ENCODE results near the gene ELOVL2. TPM values are rescaled to one million over a fixed set of nuclear protein-coding genes. Genes with fewer than 3 reads are reported as not detected.

The ELOVL2 gene
- total RNA-seq, 2 experiments from 2014 or later, result not detected

DNA sequence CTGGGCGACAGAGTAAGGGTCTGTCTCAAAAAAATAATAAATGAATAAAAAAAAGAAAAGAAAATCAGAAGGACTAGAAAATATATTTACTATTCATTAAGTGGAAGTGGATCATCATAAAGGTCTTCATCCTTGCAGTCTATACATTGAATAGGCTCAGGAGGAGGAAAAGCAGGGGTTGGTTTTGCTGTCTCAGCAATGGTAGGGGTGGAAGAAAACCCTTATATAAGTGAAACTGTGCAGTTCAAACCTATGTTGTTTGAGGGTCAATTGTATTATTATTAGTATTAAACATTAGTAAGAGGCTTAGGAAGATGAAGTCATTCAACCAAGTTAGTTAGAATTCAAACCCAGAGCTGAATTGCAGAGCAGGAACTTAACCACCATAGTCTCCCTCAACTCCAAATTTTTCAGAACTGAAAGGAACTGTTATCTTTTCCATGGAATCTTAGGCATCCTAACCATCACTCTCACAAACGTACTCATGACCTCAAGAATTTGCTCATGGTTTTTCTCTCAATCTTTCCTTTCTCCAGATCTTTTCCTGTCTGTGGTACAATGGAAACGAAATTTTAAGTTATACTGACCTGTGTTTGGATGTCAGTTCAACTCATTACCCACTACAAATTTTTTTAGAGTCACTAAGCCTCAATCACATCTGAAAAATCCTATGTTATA is 41.8 kb upstream of the ELOVL2 start:
- no peaks in the 10 kb centered on the region for H4K20me1 ChIP-seq (ENCODE audit: insufficient read depth, low read length)
- no peak overlapping the region for H2AFZ ChIP-seq (ENCODE audit: low read length)
- CTCF ChIA-PET (ENCODE audit: unreplicated experiment), result no interaction called here
- no peaks in the 10 kb centered on the region for H3K9me2 ChIP-seq (ENCODE audit: insufficient read depth, low read length)
- no peaks in the 10 kb centered on the region for H3K79me2 ChIP-seq (ENCODE audit: insufficient read depth, low read depth, low read length)
- no peak overlapping the region for H3K4me2 ChIP-seq (ENCODE audit: low read length)
- intact Hi-C loops (cut with micrococcal nuclease; ENCODE audit: unreplicated experiment), result no loop called here
- no peak for DNase-seq (ENCODE audit: low spot score)
- H3K27ac ChIP-seq (ENCODE audit: low read depth, low read length, poor library complexity, severe bottlenecking), result no peak overlapping the region
- no peak overlapping the region for H3K4me3 ChIP-seq (ENCODE audit: low read depth, low read length, poor library complexity, severe bottlenecking)
- TF ChIP-seq EZH2phosphoT487 (IDR thresholded peaks at IDR 0.05; ENCODE audit: borderline replicate concordance, low read depth, low read length), result no peak
- TF ChIP-seq, protein P1, sequence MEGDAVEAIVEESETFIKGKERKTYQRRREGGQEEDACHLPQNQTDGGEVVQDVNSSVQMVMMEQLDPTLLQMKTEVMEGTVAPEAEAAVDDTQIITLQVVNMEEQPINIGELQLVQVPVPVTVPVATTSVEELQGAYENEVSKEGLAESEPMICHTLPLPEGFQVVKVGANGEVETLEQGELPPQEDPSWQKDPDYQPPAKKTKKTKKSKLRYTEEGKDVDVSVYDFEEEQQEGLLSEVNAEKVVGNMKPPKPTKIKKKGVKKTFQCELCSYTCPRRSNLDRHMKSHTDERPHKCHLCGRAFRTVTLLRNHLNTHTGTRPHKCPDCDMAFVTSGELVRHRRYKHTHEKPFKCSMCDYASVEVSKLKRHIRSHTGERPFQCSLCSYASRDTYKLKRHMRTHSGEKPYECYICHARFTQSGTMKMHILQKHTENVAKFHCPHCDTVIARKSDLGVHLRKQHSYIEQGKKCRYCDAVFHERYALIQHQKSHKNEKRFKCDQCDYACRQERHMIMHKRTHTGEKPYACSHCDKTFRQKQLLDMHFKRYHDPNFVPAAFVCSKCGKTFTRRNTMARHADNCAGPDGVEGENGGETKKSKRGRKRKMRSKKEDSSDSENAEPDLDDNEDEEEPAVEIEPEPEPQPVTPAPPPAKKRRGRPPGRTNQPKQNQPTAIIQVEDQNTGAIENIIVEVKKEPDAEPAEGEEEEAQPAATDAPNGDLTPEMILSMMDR (conservative IDR thresholded peaks at IDR 0.05; ENCODE audit: low read length), result no peak
- H3K9me3 ChIP-seq (ENCODE audit: low read length), result no peaks in the 10 kb centered on the region
- no peaks in the 10 kb centered on the region for H3K4me1 ChIP-seq (ENCODE audit: insufficient read depth, low read length, poor library complexity, severe bottlenecking)
- BruUV-seq (replicated peaks), result no TSS peak
- no peaks in the 10 kb centered on the region for H3K36me3 ChIP-seq (ENCODE audit: insufficient read depth, low read length)
- POLR2A ChIA-PET, result no interaction called here

DNA sequence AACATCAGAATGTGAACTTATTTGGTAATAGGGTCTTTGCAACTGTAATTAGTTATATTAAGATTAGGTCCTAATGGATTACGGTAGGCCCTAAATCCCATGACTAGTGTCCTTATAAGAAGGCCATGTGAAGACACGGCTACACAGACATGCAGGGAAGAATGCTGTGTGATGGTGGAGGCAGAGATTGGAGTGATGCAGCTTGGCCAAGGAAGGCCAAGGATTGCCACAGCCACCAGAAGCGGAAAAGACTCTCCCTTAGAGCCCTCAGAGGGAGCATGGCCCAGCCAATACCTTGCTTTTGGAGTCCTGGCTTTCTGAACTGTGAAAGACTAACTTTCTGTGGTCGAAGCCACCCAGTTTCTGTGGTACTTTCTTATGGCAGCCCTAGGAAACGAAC is 39.9 kb upstream of the ELOVL2 start:
- H3K9me3 ChIP-seq (ENCODE audit: low read length), result no peaks in the 10 kb centered on the region
- no peak overlapping the region for H3K4me2 ChIP-seq (ENCODE audit: low read length)
- intact Hi-C loops (cut with micrococcal nuclease; ENCODE audit: unreplicated experiment), result no loop called here
- H3K27ac ChIP-seq (ENCODE audit: low read depth, low read length, poor library complexity, severe bottlenecking), result no peak overlapping the region
- TF ChIP-seq, protein P1 (conservative IDR thresholded peaks at IDR 0.05; ENCODE audit: low read length), result no peak
- TF ChIP-seq EZH2phosphoT487 (IDR thresholded peaks at IDR 0.05; ENCODE audit: borderline replicate concordance, low read depth, low read length), result no peak
- DNase-seq (ENCODE audit: low spot score), result no peak
- no peak overlapping the region for H3K4me3 ChIP-seq (ENCODE audit: low read depth, low read length, poor library complexity, severe bottlenecking)
- no peak overlapping the region for H2AFZ ChIP-seq (ENCODE audit: low read length)
- no peaks in the 10 kb centered on the region for H3K9me2 ChIP-seq (ENCODE audit: insufficient read depth, low read length)
- no peaks in the 10 kb centered on the region for H3K4me1 ChIP-seq (ENCODE audit: insufficient read depth, low read length, poor library complexity, severe bottlenecking)
- no peaks in the 10 kb centered on the region for H4K20me1 ChIP-seq (ENCODE audit: insufficient read depth, low read length)
- BruUV-seq (replicated peaks), result no TSS peak
- H3K79me2 ChIP-seq (ENCODE audit: insufficient read depth, low read depth, low read length), result no peaks in the 10 kb centered on the region
- ChIA-PET POLR2A (interaction anchor here (1.2 kb wide), 1 partner anchor 12 kb away, joined by 3 read pairs; no protein-coding TSS in a partner anchor), CTCF (ENCODE audit: unreplicated experiment) (no interaction called here)
- H3K36me3 ChIP-seq (ENCODE audit: insufficient read depth, low read length), result no peaks in the 10 kb centered on the region

DNA sequence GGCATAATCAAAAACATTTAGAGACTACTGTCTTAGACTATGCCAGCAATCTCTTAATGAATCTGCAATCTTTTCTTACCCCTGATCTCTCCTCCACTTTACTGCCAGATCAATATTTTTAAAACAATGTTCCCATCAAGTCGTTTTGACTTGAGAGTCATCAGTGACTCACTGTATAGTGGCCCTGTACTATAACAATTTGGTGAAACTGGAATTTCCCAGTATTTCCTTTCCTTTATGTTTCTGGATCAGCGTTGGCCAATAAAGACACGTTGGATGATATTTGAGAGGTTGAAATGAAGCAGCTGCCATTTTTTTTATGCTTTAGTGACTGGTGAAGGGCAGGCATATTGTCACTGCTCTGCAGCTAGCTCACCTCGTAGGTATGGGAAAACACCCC is 39.4 kb upstream of the ELOVL2 start:
- no peak overlapping the region for H3K4me3 ChIP-seq (ENCODE audit: low read depth, low read length, poor library complexity, severe bottlenecking)
- CTCF ChIA-PET (ENCODE audit: unreplicated experiment), result no interaction called here
- no peak overlapping the region for H3K4me2 ChIP-seq (ENCODE audit: low read length)
- TF ChIP-seq EZH2phosphoT487 (IDR thresholded peaks at IDR 0.05; ENCODE audit: borderline replicate concordance, low read depth, low read length), result no peak
- TF ChIP-seq, protein P1 (conservative IDR thresholded peaks at IDR 0.05; ENCODE audit: low read length), result no peak
- intact Hi-C loops (cut with micrococcal nuclease; ENCODE audit: unreplicated experiment), result no loop called here
- no peak overlapping the region for H2AFZ ChIP-seq (ENCODE audit: low read length)
- H3K79me2 ChIP-seq (ENCODE audit: insufficient read depth, low read depth, low read length), result no peaks in the 10 kb centered on the region
- no peaks in the 10 kb centered on the region for H3K9me3 ChIP-seq (ENCODE audit: low read length)
- no peak for DNase-seq (ENCODE audit: low spot score)
- no peaks in the 10 kb centered on the region for H3K9me2 ChIP-seq (ENCODE audit: insufficient read depth, low read length)
- no peaks in the 10 kb centered on the region for H3K4me1 ChIP-seq (ENCODE audit: insufficient read depth, low read length, poor library complexity, severe bottlenecking)
- H4K20me1 ChIP-seq (ENCODE audit: insufficient read depth, low read length), result no peaks in the 10 kb centered on the region
- POLR2A ChIA-PET, result interaction anchor here (0.9 to 1.2 kb wide), 2 partner anchors 10 to 12 kb away, joined by 3 read pairs; partner anchors contain the start of gene SMIM13
- no TSS peak for BruUV-seq (replicated peaks)
- no peak overlapping the region for H3K27ac ChIP-seq (ENCODE audit: low read depth, low read length, poor library complexity, severe bottlenecking)
- H3K36me3 ChIP-seq (ENCODE audit: insufficient read depth, low read length), result no peaks in the 10 kb centered on the region

Data from OCI-LY7 (cell line).